ENCODE results near the gene VAPB. TPM values are rescaled to one million over a fixed set of nuclear protein-coding genes. Genes with fewer than 3 reads are reported as not detected.
"Not testable (repeated sequence)": the region's sequence is repeated elsewhere in the genome, so short reads cannot be mapped to it uniquely, and the experiment has no call there.

VAPB gene
- total RNA-seq, 4 donors from 2014 or later = 24.1 to 81.0 (median 48.4) TPM

DNA sequence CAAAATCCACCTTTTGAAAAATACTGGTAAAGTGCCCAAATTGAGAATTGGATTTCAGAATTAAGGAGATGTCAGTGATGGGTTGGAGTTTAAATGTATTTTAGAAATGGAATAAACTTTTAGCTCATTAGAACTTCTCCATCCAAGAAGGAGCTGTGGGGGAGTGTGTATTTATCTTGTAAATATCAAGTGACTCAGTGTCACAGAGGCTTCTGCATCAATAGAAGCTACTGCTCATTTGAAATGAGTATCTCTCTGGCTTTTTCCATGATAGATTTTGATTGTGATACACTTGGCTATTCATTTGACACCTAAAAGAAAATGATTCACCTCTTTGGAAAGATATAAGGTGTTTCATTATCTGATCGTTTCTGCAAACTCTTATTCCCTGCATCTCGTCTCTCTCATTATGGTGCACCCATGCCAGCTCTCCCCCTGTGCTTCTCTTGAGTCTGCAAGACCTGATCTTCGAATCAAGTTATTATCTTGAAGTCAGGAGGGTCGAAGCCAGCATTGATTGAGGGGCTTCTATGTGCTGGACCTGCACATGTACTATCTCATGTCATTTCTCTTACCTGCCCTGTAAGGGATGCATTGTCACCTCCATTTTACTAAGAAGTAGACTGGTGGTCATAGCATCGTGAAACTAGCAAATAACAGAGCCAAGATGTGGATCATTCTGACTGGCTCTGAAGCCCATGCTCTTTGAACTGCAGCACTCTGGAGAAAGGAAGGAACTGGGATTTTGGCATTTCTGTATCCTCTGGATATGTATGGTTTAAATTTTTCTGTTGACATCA lies 30.1 kb downstream of the VAPB start:
- Histone ChIP-seq H3K27ac (no peak overlapping the region), H3K27me3 (no peaks in the 10 kb centered on the region), H3K9me3 (no peaks in the 10 kb centered on the region), H3K4me3 (no peak overlapping the region), H3K36me3 (no peaks in the 10 kb centered on the region), H3K4me1 (no peaks in the 10 kb centered on the region)
- intact Hi-C loops (cut with DNase I; ENCODE audit: low total_unique reads) = no loop called here
- TF ChIP-seq, protein P1, sequence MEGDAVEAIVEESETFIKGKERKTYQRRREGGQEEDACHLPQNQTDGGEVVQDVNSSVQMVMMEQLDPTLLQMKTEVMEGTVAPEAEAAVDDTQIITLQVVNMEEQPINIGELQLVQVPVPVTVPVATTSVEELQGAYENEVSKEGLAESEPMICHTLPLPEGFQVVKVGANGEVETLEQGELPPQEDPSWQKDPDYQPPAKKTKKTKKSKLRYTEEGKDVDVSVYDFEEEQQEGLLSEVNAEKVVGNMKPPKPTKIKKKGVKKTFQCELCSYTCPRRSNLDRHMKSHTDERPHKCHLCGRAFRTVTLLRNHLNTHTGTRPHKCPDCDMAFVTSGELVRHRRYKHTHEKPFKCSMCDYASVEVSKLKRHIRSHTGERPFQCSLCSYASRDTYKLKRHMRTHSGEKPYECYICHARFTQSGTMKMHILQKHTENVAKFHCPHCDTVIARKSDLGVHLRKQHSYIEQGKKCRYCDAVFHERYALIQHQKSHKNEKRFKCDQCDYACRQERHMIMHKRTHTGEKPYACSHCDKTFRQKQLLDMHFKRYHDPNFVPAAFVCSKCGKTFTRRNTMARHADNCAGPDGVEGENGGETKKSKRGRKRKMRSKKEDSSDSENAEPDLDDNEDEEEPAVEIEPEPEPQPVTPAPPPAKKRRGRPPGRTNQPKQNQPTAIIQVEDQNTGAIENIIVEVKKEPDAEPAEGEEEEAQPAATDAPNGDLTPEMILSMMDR (IDR thresholded peaks at IDR 0.05) = no peak
- TF ChIP-seq POLR2A (IDR thresholded peaks at IDR 0.05) = no peak
- no peak for DNase-seq

DNA sequence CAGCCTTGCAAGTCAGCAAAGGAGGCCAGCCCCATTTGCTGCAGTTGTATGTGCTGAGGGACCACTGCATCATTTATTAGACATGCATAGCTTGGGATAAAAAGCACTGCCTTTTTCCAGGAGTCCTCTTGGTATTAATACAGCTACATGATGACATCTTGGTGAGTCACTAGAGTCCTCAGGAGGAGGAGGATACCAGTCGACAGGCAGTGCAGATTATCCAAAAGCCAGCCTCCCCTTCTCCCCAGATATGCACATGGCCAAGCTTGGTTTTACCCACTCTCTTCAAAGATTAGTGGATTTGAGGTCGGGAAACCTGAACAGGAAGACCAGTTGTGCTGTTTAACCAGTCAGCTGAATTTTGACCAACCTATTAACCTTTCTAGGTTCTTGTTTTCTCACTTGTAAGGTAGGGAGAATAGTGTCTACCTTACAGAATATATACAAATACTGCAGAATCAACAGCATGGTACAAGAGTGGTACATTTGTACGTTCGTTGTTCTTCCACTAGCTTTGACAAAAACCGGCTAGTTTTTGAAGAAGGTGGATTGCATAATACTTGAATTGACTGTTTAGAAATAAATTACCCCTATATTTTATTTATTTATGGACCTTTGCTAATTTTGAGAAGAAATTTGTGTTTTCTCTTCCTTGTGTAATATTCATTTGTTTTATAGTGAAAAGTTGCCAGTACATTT lies 31.9 kb downstream of the VAPB start:
- H3K4me3 ChIP-seq = no peak overlapping the region
- no peaks in the 10 kb centered on the region for H3K4me1 ChIP-seq
- DNase-seq = no peak
- TF ChIP-seq, protein P1 (IDR thresholded peaks at IDR 0.05) = no peak
- no peak for TF ChIP-seq POLR2A (IDR thresholded peaks at IDR 0.05)
- H3K9me3 ChIP-seq = no peaks in the 10 kb centered on the region
- H3K27me3 ChIP-seq = no peaks in the 10 kb centered on the region
- intact Hi-C loops (cut with DNase I; ENCODE audit: low total_unique reads) = no loop called here
- H3K27ac ChIP-seq = no peak overlapping the region
- no peaks in the 10 kb centered on the region for H3K36me3 ChIP-seq

DNA sequence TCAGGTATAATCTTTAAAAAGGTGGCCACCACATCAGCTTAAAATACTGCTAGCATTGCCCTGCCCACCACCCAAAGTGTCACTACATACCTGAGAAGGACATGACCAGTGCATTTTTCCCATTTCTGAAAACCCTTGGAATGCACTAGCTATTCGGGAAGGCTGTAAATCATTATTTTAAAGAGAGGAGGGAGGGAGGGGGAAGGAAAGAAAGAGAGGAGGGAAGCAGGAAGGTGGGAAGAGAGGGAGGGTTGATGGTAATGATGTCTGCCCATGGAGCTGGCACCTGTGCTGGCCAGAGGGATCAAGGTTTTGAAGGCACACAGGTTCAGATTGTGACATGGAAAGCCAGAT lies 32.4 kb downstream of the VAPB start:
- intact Hi-C loops (cut with DNase I; ENCODE audit: low total_unique reads) = no loop called here
- no peaks in the 10 kb centered on the region for H3K9me3 ChIP-seq
- H3K36me3 ChIP-seq = no peaks in the 10 kb centered on the region
- no peak for TF ChIP-seq POLR2A (IDR thresholded peaks at IDR 0.05)
- TF ChIP-seq, protein P1 (IDR thresholded peaks at IDR 0.05) = no peak
- H3K27me3 ChIP-seq = no peaks in the 10 kb centered on the region
- H3K4me1 ChIP-seq = no peaks in the 10 kb centered on the region
- DNase-seq = no peak
- no peak overlapping the region for H3K27ac ChIP-seq
- no peak overlapping the region for H3K4me3 ChIP-seq

DNA sequence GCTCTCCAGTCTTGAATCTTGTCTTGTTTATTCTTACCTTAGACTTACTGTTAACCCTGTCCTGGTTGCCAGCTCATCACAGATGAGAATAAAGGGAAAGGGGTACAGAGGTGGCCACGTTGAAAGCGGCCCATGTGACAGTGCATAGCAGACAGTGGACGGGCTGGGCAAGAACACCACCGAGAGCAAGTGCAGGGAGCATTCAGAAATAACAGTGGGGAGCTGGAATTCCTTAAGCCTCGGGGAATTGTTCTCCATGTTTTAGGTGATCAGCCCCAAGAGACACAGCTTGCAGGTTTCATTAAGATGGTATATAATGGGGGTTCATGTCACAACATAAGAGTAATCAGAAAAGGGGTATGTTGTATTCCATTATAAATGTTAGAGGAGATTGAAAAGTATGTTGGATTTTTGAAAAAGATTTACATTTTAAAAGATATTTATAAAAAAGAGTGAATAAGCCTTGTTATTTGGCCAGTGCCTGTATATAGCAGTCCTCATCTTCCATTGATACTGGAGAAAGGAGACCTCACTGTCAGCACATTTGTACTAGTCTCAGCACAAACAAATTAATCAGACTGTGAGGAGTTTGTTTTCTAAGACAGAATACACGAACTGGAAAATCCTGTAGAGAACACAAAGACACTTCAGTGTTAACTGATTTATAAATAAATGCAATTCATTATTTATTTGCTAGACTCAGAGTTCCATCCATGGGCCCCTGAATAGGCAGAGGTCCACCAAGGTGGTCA lies 35.4 kb downstream of the VAPB start:
- no peaks in the 10 kb centered on the region for H3K4me1 ChIP-seq
- DNase-seq = no peak
- H3K36me3 ChIP-seq = no peaks in the 10 kb centered on the region
- H3K27me3 ChIP-seq = no peaks in the 10 kb centered on the region
- intact Hi-C loops (cut with DNase I; ENCODE audit: low total_unique reads) = no loop called here
- no peak overlapping the region for H3K4me3 ChIP-seq
- TF ChIP-seq, protein P1 (IDR thresholded peaks at IDR 0.05) = no peak
- H3K9me3 ChIP-seq = no peaks in the 10 kb centered on the region
- H3K27ac ChIP-seq = no peak overlapping the region

DNA sequence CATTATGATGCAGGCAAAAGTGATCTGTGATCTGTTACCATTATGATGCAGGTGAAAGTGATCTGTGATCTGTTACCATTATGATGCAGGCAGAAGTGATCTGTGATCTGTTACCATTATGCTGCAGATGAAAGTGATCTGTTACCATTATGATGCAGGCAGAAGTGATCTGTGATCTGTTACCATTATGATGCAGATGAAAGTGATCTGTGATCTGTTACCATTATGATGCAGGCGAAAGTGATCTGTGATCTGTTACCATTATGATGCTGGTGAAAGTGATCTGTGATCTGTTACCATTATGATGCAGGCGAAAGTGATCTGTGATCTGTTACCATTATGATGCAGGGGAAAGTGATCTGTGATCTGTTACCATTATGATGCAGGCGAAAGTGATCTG lies 38.5 kb downstream of the VAPB start:
- H3K9me3 ChIP-seq; H3K27ac ChIP-seq; H3K4me1 ChIP-seq; intact Hi-C loops (cut with DNase I; ENCODE audit: low total_unique reads); H3K27me3 ChIP-seq; H3K36me3 ChIP-seq; H3K4me3 ChIP-seq; DNase-seq: not testable (repeated sequence)
